ENCODE data around the gene CTNNAL1. TPM values are rescaled to one million over a fixed set of nuclear protein-coding genes. Genes with fewer than 3 reads are reported as not detected.

CTNNAL1 gene
- total RNA-seq, 4 donors from 2014 or later = 59.6 to 88.9 (median 69.6) TPM

DNA sequence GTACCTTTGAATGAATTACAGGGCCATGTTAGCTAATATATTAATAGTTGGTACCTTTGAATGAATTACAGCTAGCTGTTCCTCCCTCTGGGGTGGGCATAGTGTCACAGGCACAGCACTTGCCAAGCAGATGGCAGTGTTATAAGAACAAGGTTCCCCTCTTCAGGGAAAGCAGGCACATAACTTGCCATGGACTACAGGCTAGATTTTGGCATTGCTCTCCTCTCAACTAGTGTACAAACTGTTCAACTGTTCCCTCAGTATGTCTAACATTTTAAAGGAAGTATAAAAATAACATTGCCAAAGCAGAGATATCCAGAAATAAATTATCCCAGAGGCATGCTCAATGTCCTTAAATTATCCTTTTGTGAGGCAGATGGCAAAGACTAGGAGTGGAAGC lies 45.4 kb downstream of the CTNNAL1 start:
- no peaks in the 10 kb centered on the region for H3K9me3 ChIP-seq
- TF ChIP-seq, protein P1, sequence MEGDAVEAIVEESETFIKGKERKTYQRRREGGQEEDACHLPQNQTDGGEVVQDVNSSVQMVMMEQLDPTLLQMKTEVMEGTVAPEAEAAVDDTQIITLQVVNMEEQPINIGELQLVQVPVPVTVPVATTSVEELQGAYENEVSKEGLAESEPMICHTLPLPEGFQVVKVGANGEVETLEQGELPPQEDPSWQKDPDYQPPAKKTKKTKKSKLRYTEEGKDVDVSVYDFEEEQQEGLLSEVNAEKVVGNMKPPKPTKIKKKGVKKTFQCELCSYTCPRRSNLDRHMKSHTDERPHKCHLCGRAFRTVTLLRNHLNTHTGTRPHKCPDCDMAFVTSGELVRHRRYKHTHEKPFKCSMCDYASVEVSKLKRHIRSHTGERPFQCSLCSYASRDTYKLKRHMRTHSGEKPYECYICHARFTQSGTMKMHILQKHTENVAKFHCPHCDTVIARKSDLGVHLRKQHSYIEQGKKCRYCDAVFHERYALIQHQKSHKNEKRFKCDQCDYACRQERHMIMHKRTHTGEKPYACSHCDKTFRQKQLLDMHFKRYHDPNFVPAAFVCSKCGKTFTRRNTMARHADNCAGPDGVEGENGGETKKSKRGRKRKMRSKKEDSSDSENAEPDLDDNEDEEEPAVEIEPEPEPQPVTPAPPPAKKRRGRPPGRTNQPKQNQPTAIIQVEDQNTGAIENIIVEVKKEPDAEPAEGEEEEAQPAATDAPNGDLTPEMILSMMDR (IDR thresholded peaks at IDR 0.05) = no peak
- no peak for TF ChIP-seq EP300 (IDR thresholded peaks at IDR 0.05)
- no peak for TF ChIP-seq POLR2AphosphoS5 (IDR thresholded peaks at IDR 0.05)
- TF ChIP-seq POLR2A (IDR thresholded peaks at IDR 0.05; ENCODE audit: low read depth) = no peak
- H3K27ac ChIP-seq (replicated peaks in 1 of 4) = peak overlapping the region in 1 of 4 donors; percentile 15
- no peak overlapping the region for H3K4me3 ChIP-seq
- no peak for DNase-seq (ENCODE audit: extremely low spot score)
- intact Hi-C loops (cut with DNase I) = no loop called here
- peaks cover 0 to 47% (median 17%) of the 10 kb centered on the region in 4 donors for H3K36me3 ChIP-seq
- peaks cover 16 to 29% (median 24%) of the 10 kb centered on the region in 4 donors for H3K4me1 ChIP-seq
- no peaks in the 10 kb centered on the region for H3K27me3 ChIP-seq

DNA sequence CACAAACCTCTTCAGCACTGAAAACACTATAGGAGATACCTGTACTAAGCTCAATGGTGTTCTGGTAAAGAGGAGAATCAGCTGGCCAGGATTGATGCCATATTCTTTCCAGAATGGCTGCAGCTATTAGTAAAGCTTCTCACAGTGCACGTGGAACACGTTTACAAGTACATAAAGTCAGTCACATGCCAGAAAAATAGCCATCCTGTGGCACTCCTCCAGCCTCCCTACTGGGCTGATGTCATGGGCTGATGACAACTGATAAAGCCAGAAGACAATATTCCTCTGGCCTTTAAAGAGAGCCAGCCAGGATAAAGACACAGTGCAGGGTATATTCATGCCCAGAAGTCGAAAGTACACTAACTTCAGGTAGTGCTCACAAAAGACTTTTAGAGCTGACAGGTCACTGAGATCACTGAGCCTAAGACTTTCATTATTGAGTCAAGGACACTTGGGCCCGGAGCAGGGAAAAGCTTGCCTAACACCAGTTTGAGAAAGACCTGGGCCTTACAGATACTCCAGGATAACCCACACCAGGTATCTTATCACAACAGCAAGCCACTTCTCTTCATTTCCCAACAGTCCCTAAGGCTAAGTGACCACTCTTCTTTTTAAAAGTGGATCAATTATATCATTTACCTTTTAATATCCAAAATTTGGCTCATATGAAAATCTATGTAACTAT lies 49.7 kb downstream of the CTNNAL1 start:
- H3K27me3 ChIP-seq = no peaks in the 10 kb centered on the region
- peaks cover 0 to 24% (median 9%) of the 10 kb centered on the region in 4 donors for H3K36me3 ChIP-seq
- intact Hi-C loops (cut with DNase I) = no loop called here
- TF ChIP-seq, protein P1 (IDR thresholded peaks at IDR 0.05) = no peak
- TF ChIP-seq POLR2A (IDR thresholded peaks at IDR 0.05; ENCODE audit: low read depth) (no peak), EP300 (IDR thresholded peaks at IDR 0.05) (no peak), POLR2AphosphoS5 (IDR thresholded peaks at IDR 0.05) (no peak)
- 76% methylated on average over 4 of the region's 4 CpGs for WGBS
- no peak overlapping the region for H3K27ac ChIP-seq (replicated peaks in 1 of 4)
- H3K4me1 ChIP-seq = peaks cover 12 to 23% (median 16%) of the 10 kb centered on the region in 4 donors
- H3K4me3 ChIP-seq = no peak overlapping the region
- no peak for DNase-seq (ENCODE audit: extremely low spot score)
- no peaks in the 10 kb centered on the region for H3K9me3 ChIP-seq

DNA sequence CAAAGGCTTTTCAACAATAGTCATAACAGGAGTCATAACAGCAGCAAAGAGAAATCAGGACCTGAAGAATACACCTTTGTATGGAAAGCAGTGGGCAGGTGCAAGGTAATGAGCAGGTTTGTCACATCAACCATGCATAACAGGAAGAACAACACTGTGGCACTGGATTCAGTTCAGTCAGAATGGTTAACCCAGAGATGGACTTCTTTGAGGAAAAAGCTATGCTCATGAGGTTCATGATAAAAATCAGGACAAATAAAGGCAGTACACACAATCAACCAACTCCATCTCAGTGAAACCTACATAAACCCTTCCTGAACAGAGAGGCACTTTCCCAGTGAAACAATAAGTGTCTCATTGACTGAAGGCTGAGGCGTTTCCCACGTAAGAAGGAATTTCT lies 52.1 kb downstream of the CTNNAL1 start:
- TF ChIP-seq, protein P1 (IDR thresholded peaks at IDR 0.05) = no peak
- TF ChIP-seq EP300 (IDR thresholded peaks at IDR 0.05) (no peak), POLR2A (IDR thresholded peaks at IDR 0.05; ENCODE audit: low read depth) (no peak), POLR2AphosphoS5 (IDR thresholded peaks at IDR 0.05) (no peak)
- 95% methylated on average over 2 of the region's 2 CpGs for WGBS
- peaks cover 0 to 11% (median 9%) of the 10 kb centered on the region in 4 donors for H3K4me1 ChIP-seq
- H3K36me3 ChIP-seq = peaks cover 0 to 22% (median 7%) of the 10 kb centered on the region in 4 donors
- no peak for DNase-seq (ENCODE audit: extremely low spot score)
- H3K4me3 ChIP-seq = no peak overlapping the region
- intact Hi-C loops (cut with DNase I) = no loop called here
- no peaks in the 10 kb centered on the region for H3K9me3 ChIP-seq
- no peak overlapping the region for H3K27ac ChIP-seq (replicated peaks in 1 of 4)
- H3K27me3 ChIP-seq = no peaks in the 10 kb centered on the region

DNA sequence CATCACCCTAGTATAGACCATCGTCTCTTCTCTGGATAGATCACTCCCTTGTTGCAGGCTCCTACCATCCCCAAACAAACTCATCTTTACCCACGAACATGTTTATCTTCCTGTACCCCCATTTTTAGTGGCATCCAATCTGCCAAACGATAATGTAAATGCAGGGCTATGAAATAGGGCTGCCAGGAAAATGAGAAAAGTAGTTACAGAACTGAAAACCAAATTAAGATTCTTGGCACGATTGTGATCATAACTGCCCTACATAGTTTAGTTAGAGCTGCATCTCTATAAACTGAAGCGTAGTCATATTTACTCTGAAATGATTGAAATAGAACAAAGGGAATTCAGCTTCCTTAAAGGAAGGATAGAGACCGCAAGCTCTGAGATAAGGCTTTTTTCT lies 53.0 kb downstream of the CTNNAL1 start:
- Histone ChIP-seq H3K36me3 (peaks cover 0 to 15% (median 3%) of the 10 kb centered on the region in 4 donors), H3K27ac (replicated peaks in 1 of 4) (no peak overlapping the region), H3K4me1 (peaks cover 0 to 11% (median 9%) of the 10 kb centered on the region in 4 donors), H3K9me3 (no peaks in the 10 kb centered on the region), H3K4me3 (no peak overlapping the region), H3K27me3 (no peaks in the 10 kb centered on the region)
- DNase-seq (ENCODE audit: extremely low spot score) = no peak
- WGBS = 30% methylated on average over 6 of the region's 6 CpGs
- no peak for TF ChIP-seq POLR2AphosphoS5 (IDR thresholded peaks at IDR 0.05)
- TF ChIP-seq, protein P1 (IDR thresholded peaks at IDR 0.05) = no peak
- no peak for TF ChIP-seq POLR2A (IDR thresholded peaks at IDR 0.05; ENCODE audit: low read depth)
- no peak for TF ChIP-seq EP300 (IDR thresholded peaks at IDR 0.05)
- intact Hi-C loops (cut with DNase I) = no loop called here

Measured in esophagus muscularis mucosa (tissue), 4 donors.